Measurements from ENCODE around the gene MDN1.

MDN1 gene

DNA sequence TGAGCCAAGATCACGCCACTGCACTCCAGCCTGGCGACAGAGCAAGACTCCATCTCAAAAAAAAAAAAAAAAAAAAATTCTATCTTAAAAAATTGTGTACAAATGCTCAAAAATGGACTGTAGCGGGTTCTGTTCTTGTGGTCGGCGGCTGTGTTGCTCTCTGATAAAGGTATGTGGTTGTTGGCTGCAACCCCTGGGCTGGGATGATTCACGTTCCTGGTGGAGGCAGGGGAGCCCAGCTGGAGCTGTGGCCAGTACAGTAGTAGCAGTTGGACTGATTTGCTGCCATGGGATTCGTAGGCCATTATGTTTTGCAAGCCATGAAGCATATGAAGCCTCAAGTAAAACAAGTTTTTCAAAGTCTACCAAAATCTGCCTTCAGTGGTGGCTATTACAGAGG, 22.3 kb downstream of the MDN1 start:
- TF ChIP-seq, protein P1, sequence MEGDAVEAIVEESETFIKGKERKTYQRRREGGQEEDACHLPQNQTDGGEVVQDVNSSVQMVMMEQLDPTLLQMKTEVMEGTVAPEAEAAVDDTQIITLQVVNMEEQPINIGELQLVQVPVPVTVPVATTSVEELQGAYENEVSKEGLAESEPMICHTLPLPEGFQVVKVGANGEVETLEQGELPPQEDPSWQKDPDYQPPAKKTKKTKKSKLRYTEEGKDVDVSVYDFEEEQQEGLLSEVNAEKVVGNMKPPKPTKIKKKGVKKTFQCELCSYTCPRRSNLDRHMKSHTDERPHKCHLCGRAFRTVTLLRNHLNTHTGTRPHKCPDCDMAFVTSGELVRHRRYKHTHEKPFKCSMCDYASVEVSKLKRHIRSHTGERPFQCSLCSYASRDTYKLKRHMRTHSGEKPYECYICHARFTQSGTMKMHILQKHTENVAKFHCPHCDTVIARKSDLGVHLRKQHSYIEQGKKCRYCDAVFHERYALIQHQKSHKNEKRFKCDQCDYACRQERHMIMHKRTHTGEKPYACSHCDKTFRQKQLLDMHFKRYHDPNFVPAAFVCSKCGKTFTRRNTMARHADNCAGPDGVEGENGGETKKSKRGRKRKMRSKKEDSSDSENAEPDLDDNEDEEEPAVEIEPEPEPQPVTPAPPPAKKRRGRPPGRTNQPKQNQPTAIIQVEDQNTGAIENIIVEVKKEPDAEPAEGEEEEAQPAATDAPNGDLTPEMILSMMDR (IDR thresholded peaks at IDR 0.05; ENCODE audit: insufficient read depth, low read depth, low read length, missing control alignments) = no peak
- DNase-seq (ENCODE audit: low read depth) = no peak

DNA sequence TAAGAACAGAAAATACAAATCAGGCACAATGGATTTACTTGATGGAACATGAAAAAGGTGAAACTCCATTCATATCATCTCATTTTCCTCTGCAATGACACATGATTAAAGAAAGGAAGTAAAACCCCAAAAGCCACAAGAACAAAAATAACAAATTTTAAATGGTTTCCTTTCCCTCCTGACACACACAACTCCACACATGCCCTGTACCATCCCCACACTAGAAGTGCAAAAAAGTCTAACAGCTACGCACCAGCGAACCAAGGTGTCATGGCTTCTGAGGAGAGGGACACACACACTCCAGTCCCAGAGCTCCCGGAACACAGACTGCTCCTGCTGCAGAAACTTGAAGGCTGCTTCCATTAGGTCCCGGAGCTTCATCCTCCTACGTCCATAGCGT, 25.3 kb downstream of the MDN1 start:
- TF ChIP-seq, protein P1 (IDR thresholded peaks at IDR 0.05; ENCODE audit: insufficient read depth, low read depth, low read length, missing control alignments) = no peak
- H3K4me3 ChIP-seq (ENCODE audit: low read length) = no peak overlapping the region
- no peak for DNase-seq (ENCODE audit: low read depth)

More for the DNA sequence above, 22.3 kb downstream of the MDN1 start:
- H3K4me3 ChIP-seq (ENCODE audit: low read length) = no peak overlapping the region

DNA sequence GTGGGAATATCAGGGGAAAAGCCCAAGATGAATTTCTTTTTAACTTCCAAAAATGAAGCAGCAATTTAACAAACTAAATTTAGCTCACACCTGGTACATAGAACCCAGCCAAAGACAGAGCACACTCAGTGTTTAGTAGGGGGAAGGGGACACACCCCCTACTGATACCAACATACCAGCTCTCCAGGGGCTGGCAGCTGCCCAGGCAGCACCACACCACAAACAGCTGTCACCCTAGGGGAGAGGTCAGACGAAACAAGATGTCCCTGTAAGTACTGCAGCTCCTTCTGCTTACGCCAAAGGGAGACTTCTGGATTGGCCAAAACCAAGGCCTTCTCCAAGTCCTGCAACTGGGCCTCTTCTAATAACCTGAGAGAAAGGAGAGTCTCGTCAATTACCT, 26.0 kb downstream of the MDN1 start:
- no peak overlapping the region for H3K4me3 ChIP-seq (ENCODE audit: low read length)
- TF ChIP-seq, protein P1 (IDR thresholded peaks at IDR 0.05; ENCODE audit: insufficient read depth, low read depth, low read length, missing control alignments) = no peak
- DNase-seq (ENCODE audit: low read depth) = no peak

DNA sequence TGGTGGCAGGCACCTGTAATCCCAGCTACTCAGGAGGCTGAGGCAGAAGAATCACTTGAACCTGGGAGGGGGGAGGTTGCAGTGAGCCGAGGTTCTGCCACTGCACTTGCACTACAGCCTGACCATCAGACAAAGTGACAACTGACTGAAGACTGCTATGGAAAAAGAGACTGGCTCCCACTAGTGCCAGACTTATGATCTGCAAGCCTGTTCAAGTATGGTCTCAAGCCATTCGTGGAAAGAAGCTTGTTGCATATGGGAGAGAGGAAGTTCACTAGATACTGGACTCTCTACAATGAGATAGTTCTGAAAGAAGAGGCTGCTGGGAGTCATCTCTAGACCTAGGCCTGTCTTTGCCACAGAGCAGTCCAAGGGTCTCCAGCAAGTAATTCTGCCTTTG, 26.7 kb downstream of the MDN1 start:
- TF ChIP-seq, protein P1 (IDR thresholded peaks at IDR 0.05; ENCODE audit: insufficient read depth, low read depth, low read length, missing control alignments) = peak; percentile 68
- H3K4me3 ChIP-seq (ENCODE audit: low read length) = no peak overlapping the region
- DNase-seq (ENCODE audit: low read depth) = peak; percentile 57

DNA sequence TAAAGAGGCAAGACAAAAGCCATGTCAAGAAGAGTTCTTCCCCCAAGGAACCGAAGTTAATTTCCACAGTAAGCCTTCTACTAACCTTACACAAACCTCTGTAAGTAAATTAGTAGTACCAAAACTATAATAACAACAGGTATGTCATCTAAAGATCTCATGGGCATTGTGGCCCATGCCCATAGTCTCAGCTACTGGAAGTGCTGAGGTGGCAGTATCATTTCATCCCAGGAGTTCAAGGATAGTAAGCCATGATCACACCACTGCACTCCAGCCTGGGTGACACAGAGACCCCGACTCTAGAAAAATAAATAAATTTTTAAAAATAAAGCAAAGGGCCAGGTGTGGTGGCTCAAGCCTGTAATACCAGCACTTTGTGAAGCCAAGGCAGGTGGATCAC, 29.2 kb downstream of the MDN1 start:
- H3K4me3 ChIP-seq (ENCODE audit: low read length) = no peak overlapping the region
- TF ChIP-seq, protein P1 (IDR thresholded peaks at IDR 0.05; ENCODE audit: insufficient read depth, low read depth, low read length, missing control alignments) = no peak
- DNase-seq (ENCODE audit: low read depth) = no peak

DNA sequence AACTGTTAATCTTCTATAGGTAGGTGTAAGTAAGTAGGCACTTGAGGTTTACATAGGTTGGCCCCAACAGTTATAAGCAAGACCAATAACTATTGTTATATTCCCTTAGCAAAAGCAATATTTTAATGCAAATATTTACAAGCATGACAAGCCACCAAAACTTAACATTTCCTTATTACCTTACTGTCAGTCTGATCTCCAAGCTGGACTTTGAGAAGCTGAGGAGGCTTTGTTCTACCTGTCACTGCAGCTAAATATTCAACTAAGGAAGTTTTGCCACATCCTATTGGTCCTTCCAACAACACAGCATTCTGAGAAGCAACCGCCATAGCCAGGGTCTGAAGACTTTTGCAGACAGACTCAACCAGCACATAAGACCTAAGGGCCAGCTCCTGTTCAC, 29.6 kb downstream of the MDN1 start:
- no peak overlapping the region for H3K4me3 ChIP-seq (ENCODE audit: low read length)
- TF ChIP-seq, protein P1 (IDR thresholded peaks at IDR 0.05; ENCODE audit: insufficient read depth, low read depth, low read length, missing control alignments) = no peak
- DNase-seq (ENCODE audit: low read depth) = no peak

DNA sequence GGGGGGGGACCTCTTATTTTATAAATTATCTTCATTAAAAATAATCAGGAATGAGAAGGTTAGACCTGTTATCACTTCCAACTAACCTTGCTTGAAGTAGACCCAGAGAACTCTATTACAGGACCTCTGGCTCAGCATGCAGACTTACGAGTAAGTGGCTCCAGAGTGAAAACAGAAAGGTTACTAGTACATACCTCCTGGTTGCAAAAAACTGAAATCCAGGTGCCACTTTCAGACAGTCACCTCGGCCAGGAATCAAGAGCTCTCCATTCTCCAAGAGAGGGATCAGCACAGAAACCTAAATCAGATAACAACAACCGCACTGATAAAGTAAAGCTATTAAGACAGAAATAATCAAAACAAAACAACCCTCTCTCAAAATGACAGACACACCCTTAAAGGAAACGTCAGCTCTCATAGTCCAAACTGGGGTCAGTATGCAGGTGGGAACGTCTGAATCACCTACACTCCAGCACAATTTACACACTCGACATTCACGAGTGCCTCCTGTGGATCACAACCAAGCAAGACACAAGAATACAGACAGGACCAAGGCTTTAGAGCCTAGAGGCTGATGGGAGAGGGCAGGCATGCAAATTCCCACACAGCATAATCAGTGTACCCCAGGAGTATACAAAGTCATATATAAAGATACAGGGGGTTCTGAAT, 31.8 kb downstream of the MDN1 start:
- TF ChIP-seq, protein P1 (IDR thresholded peaks at IDR 0.05; ENCODE audit: insufficient read depth, low read depth, low read length, missing control alignments) = no peak
- DNase-seq (ENCODE audit: low read depth) = no peak
- no peak overlapping the region for H3K4me3 ChIP-seq (ENCODE audit: low read length)
